OCI-LY3 (cell line): ENCODE measurements around the gene AP2A2.

Experiments
- H2AFZ ChIP-seq: fragments of 200-600, 300-600 bp; shearing (Covaris generic); 2 replicates; pipeline ENCODE4 v1.6.0; 2014; ENCODE audit warnings: antibody characterized with exemption, low read depth, low read length
- H3K27ac ChIP-seq: fragments of 200-600, 300-600 bp; sonication (generic); 2 replicates; pipeline ENCODE4 v1.5.1; 2014; ENCODE audit warnings: mild to moderate bottlenecking, low read length, moderate library complexity, mixed read lengths
- H3K27me3 ChIP-seq: fragments of 200-600, 300-600 bp; sonication (generic); 2 replicates; pipeline ENCODE4 v1.6.1; 2014; ENCODE audit warnings: low read depth, low read length, mixed read lengths
- H3K36me3 ChIP-seq: fragments of 200-600, 300-600 bp; sonication (generic); replicated peaks from 2 replicates; pipeline ENCODE3; 2014; ENCODE audit warnings: low read depth, low read length, mixed read lengths
- H3K4me1 ChIP-seq: fragments of 300-600, 200-600 bp; sonication (generic); 2 replicates; pipeline ENCODE4 v1.6.1; 2014; ENCODE audit warnings: low read length, mixed read lengths
- H3K4me2 ChIP-seq: fragments of 200-600, 300-600 bp; sonication (generic); 2 replicates; pipeline ENCODE4 v1.6.1; 2014; ENCODE audit warnings: low read length, mixed read lengths
- H3K4me3 ChIP-seq: fragments of 300-600, 200-600 bp; sonication (generic); 2 replicates; pipeline ENCODE4 v1.5.1; 2014; ENCODE audit warnings: antibody characterized with exemption, mild to moderate bottlenecking, low read length, moderate library complexity
- H3K79me2 ChIP-seq: fragments of 300-600, 200-600 bp; shearing (Covaris generic); 2 replicates; pipeline ENCODE4 v1.6.1; 2014; ENCODE audit warnings: mild to moderate bottlenecking, low read length, mixed read lengths
- H3K9ac ChIP-seq: fragments of 300-600, 200-600 bp; shearing (Covaris generic); 2 replicates; pipeline ENCODE4 v1.6.0; 2014; ENCODE audit warnings: mild to moderate bottlenecking, low read length, moderate library complexity
- H3K9me3 ChIP-seq: fragments of 200-600, 300-600 bp; shearing (Covaris generic); 2 replicates; pipeline ENCODE4 v1.6.1; 2014; ENCODE audit warnings: low read length, mixed read lengths; ENCODE audit not compliant: insufficient read depth
- H4K20me1 ChIP-seq: fragments of 200-600, 300-600 bp; sonication (generic); 2 replicates; pipeline ENCODE4 v1.6.1; 2016; ENCODE audit warnings: low read length, mixed read lengths; ENCODE audit not compliant: insufficient read depth
- EZH2phosphoT487 ChIP-seq: fragments of 200-600 bp; shearing (Covaris generic); IDR thresholded peaks from 2 replicates; pipeline ENCODE4 v1.6.1; 2018; ENCODE audit warnings: antibody characterized with exemption, mixed run types, low read depth
- TF ChIP-seq, protein P1 (sequence below): fragments of 200-600, 300-600 bp; sonication (generic); IDR thresholded peaks from 2 replicates; pipeline ENCODE4 v1.5.1; 2014; ENCODE audit warnings: antibody characterized with exemption, low read length, low read depth

Gene AP2A2

DNA sequence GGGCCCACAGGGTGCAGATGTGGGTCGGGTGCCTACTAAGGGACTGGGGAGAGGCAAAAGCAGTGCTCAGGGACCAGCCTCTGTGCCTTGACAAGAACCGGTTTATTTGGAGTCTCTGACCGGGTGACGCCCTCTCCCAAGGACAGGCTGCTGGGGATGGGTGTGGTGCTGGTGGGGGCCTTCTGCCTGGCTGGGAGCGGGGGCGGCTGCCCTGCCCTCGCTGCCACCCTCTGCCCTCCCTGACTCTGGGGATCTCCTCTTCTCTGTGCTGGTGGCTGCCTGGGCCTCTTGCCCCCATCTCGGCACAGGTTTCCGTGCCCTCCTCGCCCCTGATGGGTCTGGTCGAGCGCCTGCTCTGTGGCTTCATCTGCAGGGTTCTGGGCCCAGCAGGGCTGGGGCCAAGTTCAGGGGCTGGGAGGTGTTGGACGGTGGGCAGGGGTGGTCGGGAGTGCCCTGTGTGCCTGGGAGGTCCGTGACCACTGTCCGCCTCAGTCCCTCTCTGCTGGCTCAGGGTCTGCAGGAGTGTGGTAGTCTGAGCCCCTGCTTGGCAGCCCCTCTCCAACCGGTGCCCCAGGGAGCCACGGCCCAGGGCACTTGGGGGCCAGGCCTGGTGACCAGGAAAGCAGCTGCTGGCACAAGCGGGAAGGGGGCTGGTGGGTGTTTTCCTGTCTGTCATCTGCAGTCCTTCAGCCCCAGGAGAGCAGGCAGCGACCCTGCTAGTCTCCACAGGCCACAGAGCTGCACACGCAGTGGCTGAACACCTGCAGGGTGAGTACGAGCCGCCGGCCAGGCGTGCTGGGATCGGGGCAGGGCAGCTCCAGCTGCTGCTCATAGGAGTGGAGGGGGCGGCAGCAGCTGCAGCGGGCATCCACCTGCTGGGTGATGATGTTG is 87.3 kb downstream of the AP2A2 start:
- Histone ChIP-seq H3K79me2 (no peaks in the 10 kb centered on the region), H3K4me1 (no peaks in the 10 kb centered on the region), H4K20me1 (peaks cover 10% of the 10 kb centered on the region; the same call in 1 of the 2 replicates), H3K4me3 (no peak overlapping the region), H3K4me2 (no peak overlapping the region), H3K27ac (no peak overlapping the region), H2AFZ (no peak overlapping the region), H3K9ac (no peak overlapping the region), H3K27me3 (no peaks in the 10 kb centered on the region), H3K36me3 (no peaks in the 10 kb centered on the region), H3K9me3 (no peaks in the 10 kb centered on the region)
- TF ChIP-seq EZH2phosphoT487 = no peak
- TF ChIP-seq, protein P1, sequence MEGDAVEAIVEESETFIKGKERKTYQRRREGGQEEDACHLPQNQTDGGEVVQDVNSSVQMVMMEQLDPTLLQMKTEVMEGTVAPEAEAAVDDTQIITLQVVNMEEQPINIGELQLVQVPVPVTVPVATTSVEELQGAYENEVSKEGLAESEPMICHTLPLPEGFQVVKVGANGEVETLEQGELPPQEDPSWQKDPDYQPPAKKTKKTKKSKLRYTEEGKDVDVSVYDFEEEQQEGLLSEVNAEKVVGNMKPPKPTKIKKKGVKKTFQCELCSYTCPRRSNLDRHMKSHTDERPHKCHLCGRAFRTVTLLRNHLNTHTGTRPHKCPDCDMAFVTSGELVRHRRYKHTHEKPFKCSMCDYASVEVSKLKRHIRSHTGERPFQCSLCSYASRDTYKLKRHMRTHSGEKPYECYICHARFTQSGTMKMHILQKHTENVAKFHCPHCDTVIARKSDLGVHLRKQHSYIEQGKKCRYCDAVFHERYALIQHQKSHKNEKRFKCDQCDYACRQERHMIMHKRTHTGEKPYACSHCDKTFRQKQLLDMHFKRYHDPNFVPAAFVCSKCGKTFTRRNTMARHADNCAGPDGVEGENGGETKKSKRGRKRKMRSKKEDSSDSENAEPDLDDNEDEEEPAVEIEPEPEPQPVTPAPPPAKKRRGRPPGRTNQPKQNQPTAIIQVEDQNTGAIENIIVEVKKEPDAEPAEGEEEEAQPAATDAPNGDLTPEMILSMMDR = no peak

DNA sequence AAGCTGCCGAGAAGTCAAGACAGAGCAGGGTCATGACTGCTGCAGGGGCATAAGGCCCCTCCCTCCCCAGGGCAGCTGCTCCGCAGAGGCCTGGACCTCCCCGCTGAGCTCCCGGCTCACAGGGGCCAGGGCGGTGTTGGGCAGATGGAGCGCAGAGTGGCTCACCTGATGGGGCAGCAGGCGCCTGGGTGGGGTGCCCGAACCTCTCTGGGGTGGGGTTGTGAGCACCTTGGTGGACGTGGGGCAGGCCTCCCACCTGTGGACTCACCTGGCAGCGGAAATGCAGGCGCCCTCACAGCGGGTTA is 87.9 kb downstream of the AP2A2 start:
- Histone ChIP-seq H3K27ac (no peak overlapping the region), H2AFZ (no peak overlapping the region), H3K4me1 (no peaks in the 10 kb centered on the region), H3K27me3 (no peaks in the 10 kb centered on the region), H3K9ac (no peak overlapping the region), H3K36me3 (no peaks in the 10 kb centered on the region), H3K79me2 (no peaks in the 10 kb centered on the region), H4K20me1 (peaks cover 10% of the 10 kb centered on the region; the same call in 1 of the 2 replicates), H3K4me2 (no peak overlapping the region), H3K9me3 (no peaks in the 10 kb centered on the region), H3K4me3 (no peak overlapping the region)
- no peak for TF ChIP-seq EZH2phosphoT487
- TF ChIP-seq, protein P1 = no peak

DNA sequence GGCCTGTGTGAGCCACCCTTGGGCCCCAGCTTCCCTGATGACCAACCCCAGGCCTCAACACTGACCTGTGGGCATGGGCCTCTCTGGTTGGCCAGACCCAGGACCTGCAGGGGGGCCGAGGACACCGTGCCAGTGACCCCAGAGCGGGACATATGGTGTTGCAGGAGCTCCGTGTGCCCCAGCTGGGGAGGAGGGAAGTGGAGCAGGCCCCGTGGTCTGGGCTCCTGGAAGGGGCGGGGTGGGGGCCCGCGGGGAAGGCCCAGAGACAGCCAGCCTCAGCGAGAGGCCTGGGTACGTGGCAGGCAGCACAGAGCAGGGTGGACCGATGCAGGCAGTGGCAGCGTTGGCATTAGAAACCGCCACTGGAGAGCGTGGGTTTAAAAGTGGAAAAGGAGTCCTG is 88.6 kb downstream of the AP2A2 start:
- H3K4me2 ChIP-seq = no peak overlapping the region
- peaks cover 10% of the 10 kb centered on the region; the same call in 1 of the 2 replicates for H4K20me1 ChIP-seq
- H3K27ac ChIP-seq = no peak overlapping the region
- H3K4me3 ChIP-seq = no peak overlapping the region
- TF ChIP-seq, protein P1 = no peak
- no peak for TF ChIP-seq EZH2phosphoT487
- H3K4me1 ChIP-seq = no peaks in the 10 kb centered on the region
- no peak overlapping the region for H2AFZ ChIP-seq
- H3K9ac ChIP-seq = no peak overlapping the region
- no peaks in the 10 kb centered on the region for H3K9me3 ChIP-seq
- H3K36me3 ChIP-seq = no peaks in the 10 kb centered on the region
- no peaks in the 10 kb centered on the region for H3K27me3 ChIP-seq
- no peaks in the 10 kb centered on the region for H3K79me2 ChIP-seq

DNA sequence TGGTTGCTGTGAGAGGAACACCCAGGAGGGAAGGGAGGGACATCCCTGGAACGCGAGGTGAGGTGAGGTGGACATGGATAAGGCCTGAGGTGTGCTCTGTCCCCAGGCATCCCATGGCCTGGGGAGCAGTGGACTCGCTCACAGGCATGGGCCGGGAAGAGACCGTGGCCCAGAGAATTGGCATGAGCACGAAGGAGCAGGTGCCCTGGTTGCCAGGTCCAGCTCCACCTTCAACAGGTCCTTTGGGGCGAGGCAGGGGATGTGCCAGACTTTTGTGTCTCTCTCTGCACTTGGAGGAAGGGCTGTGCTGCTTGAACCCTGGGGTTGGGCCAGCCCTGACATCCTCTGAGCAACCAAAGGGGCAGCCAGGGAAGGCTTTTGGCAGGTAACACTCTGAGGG is 89.4 kb downstream of the AP2A2 start:
- Histone ChIP-seq H3K4me2 (no peak overlapping the region), H4K20me1 (peaks cover 10% of the 10 kb centered on the region; the same call in 1 of the 2 replicates), H2AFZ (no peak overlapping the region), H3K9ac (no peak overlapping the region), H3K27ac (no peak overlapping the region), H3K4me1 (no peaks in the 10 kb centered on the region), H3K4me3 (no peak overlapping the region), H3K9me3 (no peaks in the 10 kb centered on the region), H3K36me3 (no peaks in the 10 kb centered on the region), H3K27me3 (no peaks in the 10 kb centered on the region), H3K79me2 (no peaks in the 10 kb centered on the region)
- TF ChIP-seq EZH2phosphoT487 = no peak
- TF ChIP-seq, protein P1 = no peak
